Measurements from ENCODE around the gene ZNF888.

The ZNF888 gene

DNA sequence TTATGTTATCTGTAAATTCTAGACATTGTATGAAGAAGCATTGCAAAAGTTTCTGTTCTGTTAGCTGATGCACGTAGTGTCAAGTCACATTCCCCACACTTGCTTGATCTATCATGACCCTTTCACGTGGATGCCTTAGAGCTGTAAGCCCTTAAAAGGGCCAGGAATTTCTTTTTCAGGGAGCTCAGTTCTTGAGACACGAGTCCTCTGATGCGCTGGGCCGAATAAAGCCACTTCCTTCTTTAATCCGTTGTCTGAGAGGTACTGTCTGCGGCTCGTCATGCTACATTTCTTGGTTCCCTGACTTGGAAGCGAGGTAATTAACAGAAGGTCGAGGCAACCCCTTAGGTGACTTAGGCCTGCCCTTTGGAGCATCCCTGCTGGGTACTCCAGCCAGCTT, 33.7 kb upstream of the ZNF888 start:
- no CpG with 5 or more reads among the region's 10 CpGs for WGBS, 2 donors (ENCODE audit: extremely low coverage in 2 of 2, insufficient read length in 2 of 2, insufficient replicate concordance in 1 of 2)
- Histone ChIP-seq H3K4me2 (ENCODE audit: insufficient read depth, low read length, poor library complexity, severe bottlenecking) (no peak overlapping the region), H2BK15ac (ENCODE audit: low read length) (no peak overlapping the region), H3K9ac (ENCODE audit: low read depth, low read length, poor library complexity) (no peak overlapping the region), H3K4ac (ENCODE audit: low read length) (no peak overlapping the region), H2BK120ac (ENCODE audit: low read depth, low read length) (no peak overlapping the region), H3K4me1 (ENCODE audit: control insufficient read depth in 2 of 2, insufficient read depth in 1 of 2, low read depth in 1 of 2, low read length in 2 of 2) (peaks cover 0 to 4% of the 10 kb centered on the region in 2 donors), H4K8ac (ENCODE audit: low read depth, low read length) (no peak overlapping the region), H2AFZ (ENCODE audit: low read length) (no peak overlapping the region), H4K91ac (ENCODE audit: low read depth, low read length, poor library complexity) (no peak overlapping the region), H2BK5ac (ENCODE audit: low read length) (no peak overlapping the region), H3K9me3 (replicated peaks in 1 of 2; ENCODE audit: control insufficient read depth in 2 of 2, insufficient read depth in 1 of 2, low read depth in 1 of 2, low read length in 2 of 2) (peaks cover 19 to 92% of the 10 kb centered on the region in 2 donors), H3K36me3 (replicated peaks in 1 of 2; ENCODE audit: control insufficient read depth in 2 of 2, insufficient read depth in 2 of 2, low read length in 2 of 2) (peaks cover 35 to 87% of the 10 kb centered on the region in 2 donors), H3K79me1 (ENCODE audit: low read depth, low read length) (peaks cover 3% of the 10 kb centered on the region), H2AK5ac (ENCODE audit: low read depth, low read length) (no peak overlapping the region), H3K27ac (replicated peaks; ENCODE audit: low read length) (no peak overlapping the region), H3K23ac (ENCODE audit: low read depth, low read length, poor library complexity) (no peak overlapping the region), H2BK12ac (ENCODE audit: low read length) (no peak overlapping the region), H3K27me3 (ENCODE audit: control insufficient read depth in 3 of 3, insufficient read depth in 3 of 3, low read depth in 1 of 3, low read length in 3 of 3) (no peaks in the 10 kb centered on the region), H3K14ac (ENCODE audit: low read length) (no peak overlapping the region), H3K18ac (ENCODE audit: low read length) (no peak overlapping the region), H3K4me3 (ENCODE audit: low read length in 2 of 2) (no peak overlapping the region)
- DNase-seq (ENCODE audit: low spot score): no peak

DNA sequence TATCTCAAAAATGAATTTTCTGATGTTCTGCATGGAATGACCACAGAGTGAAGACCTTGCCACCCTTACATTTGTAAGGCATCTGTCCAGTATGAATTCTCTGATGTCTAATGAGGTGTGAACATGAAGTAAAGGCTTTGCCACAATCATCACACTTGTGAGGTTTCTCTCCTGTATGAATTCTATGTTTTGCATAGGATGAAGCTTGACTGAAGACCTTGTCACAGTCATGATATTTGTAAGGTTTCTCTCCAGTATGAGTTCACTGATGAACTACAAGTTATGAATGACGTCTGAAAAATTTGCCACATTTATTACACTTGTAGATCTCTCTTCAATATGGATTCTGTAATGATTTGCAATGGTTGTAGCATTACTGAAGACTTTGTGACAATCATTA, 26.2 kb upstream of the ZNF888 start:
- no peak overlapping the region for H3K4ac ChIP-seq (ENCODE audit: low read length)
- no peak overlapping the region for H2BK12ac ChIP-seq (ENCODE audit: low read length)
- H3K4me1 ChIP-seq (ENCODE audit: control insufficient read depth in 2 of 2, insufficient read depth in 1 of 2, low read depth in 1 of 2, low read length in 2 of 2): peaks cover 0 to 3% of the 10 kb centered on the region in 2 donors
- no peak overlapping the region for H3K27ac ChIP-seq (replicated peaks; ENCODE audit: low read length)
- H3K36me3 ChIP-seq (replicated peaks in 1 of 2; ENCODE audit: control insufficient read depth in 2 of 2, insufficient read depth in 2 of 2, low read length in 2 of 2): peaks cover 32 to 62% of the 10 kb centered on the region in 2 donors
- no peak overlapping the region for H2BK120ac ChIP-seq (ENCODE audit: low read depth, low read length)
- H2AFZ ChIP-seq (ENCODE audit: low read length): no peak overlapping the region
- H3K18ac ChIP-seq (ENCODE audit: low read length): no peak overlapping the region
- peaks cover 34 to 75% of the 10 kb centered on the region in 2 donors for H3K9me3 ChIP-seq (replicated peaks in 1 of 2; ENCODE audit: control insufficient read depth in 2 of 2, insufficient read depth in 1 of 2, low read depth in 1 of 2, low read length in 2 of 2)
- no peak overlapping the region for H2BK5ac ChIP-seq (ENCODE audit: low read length)
- no peak overlapping the region for H4K91ac ChIP-seq (ENCODE audit: low read depth, low read length, poor library complexity)
- H3K79me1 ChIP-seq (ENCODE audit: low read depth, low read length): no peaks in the 10 kb centered on the region
- no peak overlapping the region for H2AK5ac ChIP-seq (ENCODE audit: low read depth, low read length)
- no peaks in the 10 kb centered on the region for H3K27me3 ChIP-seq (ENCODE audit: control insufficient read depth in 3 of 3, insufficient read depth in 3 of 3, low read depth in 1 of 3, low read length in 3 of 3)
- no peak overlapping the region for H3K23ac ChIP-seq (ENCODE audit: low read depth, low read length, poor library complexity)
- no peak overlapping the region for H3K9ac ChIP-seq (ENCODE audit: low read depth, low read length, poor library complexity)
- H3K4me2 ChIP-seq (ENCODE audit: insufficient read depth, low read length, poor library complexity, severe bottlenecking): no peak overlapping the region
- H3K4me3 ChIP-seq (ENCODE audit: low read length in 2 of 2): no peak overlapping the region
- no peak for DNase-seq (ENCODE audit: low spot score)
- no peak overlapping the region for H3K14ac ChIP-seq (ENCODE audit: low read length)
- no peak overlapping the region for H2BK15ac ChIP-seq (ENCODE audit: low read length)
- no peak overlapping the region for H4K8ac ChIP-seq (ENCODE audit: low read depth, low read length)
- no CpG with 5 or more reads among the region's 1 CpG for WGBS, 2 donors (ENCODE audit: extremely low coverage in 2 of 2, insufficient read length in 2 of 2, insufficient replicate concordance in 1 of 2)

DNA sequence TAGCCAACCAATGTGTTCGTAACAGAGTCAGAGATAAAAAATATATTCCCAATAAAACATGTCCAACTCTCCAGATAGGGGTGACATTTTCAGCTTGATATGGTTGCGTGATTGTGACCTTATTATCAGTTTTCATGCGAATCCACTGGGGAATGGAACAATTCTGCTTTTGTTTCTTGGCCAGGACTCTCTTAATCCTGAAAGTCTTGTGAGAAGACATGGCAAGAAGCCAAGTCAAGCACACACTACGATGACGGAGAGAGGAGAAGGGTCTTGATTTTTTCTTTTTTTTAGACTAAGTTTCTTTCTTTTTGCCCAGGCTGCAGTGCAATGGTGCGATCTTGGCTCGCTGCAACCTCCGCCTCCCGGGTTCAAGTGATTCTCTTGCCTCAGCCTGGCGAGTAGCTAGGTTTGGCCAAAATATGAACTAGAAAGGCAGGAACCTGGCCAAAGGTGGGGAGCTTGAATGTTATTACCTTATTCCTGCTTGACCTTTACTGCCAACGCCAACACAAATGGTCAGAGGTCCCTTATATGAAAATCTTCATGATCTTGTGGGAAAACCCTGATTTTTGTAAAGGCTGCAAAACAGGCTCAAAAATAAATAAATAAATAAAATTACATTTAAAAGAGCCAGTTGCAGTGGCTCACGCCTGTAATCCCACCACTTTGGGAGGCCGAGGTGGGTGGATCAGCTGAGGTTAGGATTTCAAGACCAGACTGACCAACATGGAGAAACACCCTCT, 25.0 kb upstream of the ZNF888 start:
- H2BK120ac ChIP-seq (ENCODE audit: low read depth, low read length): no peak overlapping the region
- H3K4ac ChIP-seq (ENCODE audit: low read length): no peak overlapping the region
- no peak overlapping the region for H2BK15ac ChIP-seq (ENCODE audit: low read length)
- H2BK5ac ChIP-seq (ENCODE audit: low read length): no peak overlapping the region
- H3K4me2 ChIP-seq (ENCODE audit: insufficient read depth, low read length, poor library complexity, severe bottlenecking): no peak overlapping the region
- H3K9ac ChIP-seq (ENCODE audit: low read depth, low read length, poor library complexity): no peak overlapping the region
- no peak overlapping the region for H2AFZ ChIP-seq (ENCODE audit: low read length)
- H4K91ac ChIP-seq (ENCODE audit: low read depth, low read length, poor library complexity): no peak overlapping the region
- no peak overlapping the region for H3K27ac ChIP-seq (replicated peaks; ENCODE audit: low read length)
- no peak overlapping the region for H2AK5ac ChIP-seq (ENCODE audit: low read depth, low read length)
- no peak for DNase-seq (ENCODE audit: low spot score)
- peaks cover 33 to 66% of the 10 kb centered on the region in 2 donors for H3K9me3 ChIP-seq (replicated peaks in 1 of 2; ENCODE audit: control insufficient read depth in 2 of 2, insufficient read depth in 1 of 2, low read depth in 1 of 2, low read length in 2 of 2)
- no peaks in the 10 kb centered on the region for H3K79me1 ChIP-seq (ENCODE audit: low read depth, low read length)
- no peak overlapping the region for H4K8ac ChIP-seq (ENCODE audit: low read depth, low read length)
- no peaks in the 10 kb centered on the region for H3K27me3 ChIP-seq (ENCODE audit: control insufficient read depth in 3 of 3, insufficient read depth in 3 of 3, low read depth in 1 of 3, low read length in 3 of 3)
- H3K18ac ChIP-seq (ENCODE audit: low read length): no peak overlapping the region
- no peak overlapping the region for H3K14ac ChIP-seq (ENCODE audit: low read length)
- no peak overlapping the region for H3K4me3 ChIP-seq (ENCODE audit: low read length in 2 of 2)
- H2BK12ac ChIP-seq (ENCODE audit: low read length): no peak overlapping the region
- WGBS, 2 donors (ENCODE audit: extremely low coverage in 2 of 2, insufficient read length in 2 of 2, insufficient replicate concordance in 1 of 2): no CpG with 5 or more reads among the region's 13 CpGs
- peaks cover 31 to 52% of the 10 kb centered on the region in 2 donors for H3K36me3 ChIP-seq (replicated peaks in 1 of 2; ENCODE audit: control insufficient read depth in 2 of 2, insufficient read depth in 2 of 2, low read length in 2 of 2)
- H3K4me1 ChIP-seq (ENCODE audit: control insufficient read depth in 2 of 2, insufficient read depth in 1 of 2, low read depth in 1 of 2, low read length in 2 of 2): peaks cover 0 to 3% of the 10 kb centered on the region in 2 donors
- no peak overlapping the region for H3K23ac ChIP-seq (ENCODE audit: low read depth, low read length, poor library complexity)

DNA sequence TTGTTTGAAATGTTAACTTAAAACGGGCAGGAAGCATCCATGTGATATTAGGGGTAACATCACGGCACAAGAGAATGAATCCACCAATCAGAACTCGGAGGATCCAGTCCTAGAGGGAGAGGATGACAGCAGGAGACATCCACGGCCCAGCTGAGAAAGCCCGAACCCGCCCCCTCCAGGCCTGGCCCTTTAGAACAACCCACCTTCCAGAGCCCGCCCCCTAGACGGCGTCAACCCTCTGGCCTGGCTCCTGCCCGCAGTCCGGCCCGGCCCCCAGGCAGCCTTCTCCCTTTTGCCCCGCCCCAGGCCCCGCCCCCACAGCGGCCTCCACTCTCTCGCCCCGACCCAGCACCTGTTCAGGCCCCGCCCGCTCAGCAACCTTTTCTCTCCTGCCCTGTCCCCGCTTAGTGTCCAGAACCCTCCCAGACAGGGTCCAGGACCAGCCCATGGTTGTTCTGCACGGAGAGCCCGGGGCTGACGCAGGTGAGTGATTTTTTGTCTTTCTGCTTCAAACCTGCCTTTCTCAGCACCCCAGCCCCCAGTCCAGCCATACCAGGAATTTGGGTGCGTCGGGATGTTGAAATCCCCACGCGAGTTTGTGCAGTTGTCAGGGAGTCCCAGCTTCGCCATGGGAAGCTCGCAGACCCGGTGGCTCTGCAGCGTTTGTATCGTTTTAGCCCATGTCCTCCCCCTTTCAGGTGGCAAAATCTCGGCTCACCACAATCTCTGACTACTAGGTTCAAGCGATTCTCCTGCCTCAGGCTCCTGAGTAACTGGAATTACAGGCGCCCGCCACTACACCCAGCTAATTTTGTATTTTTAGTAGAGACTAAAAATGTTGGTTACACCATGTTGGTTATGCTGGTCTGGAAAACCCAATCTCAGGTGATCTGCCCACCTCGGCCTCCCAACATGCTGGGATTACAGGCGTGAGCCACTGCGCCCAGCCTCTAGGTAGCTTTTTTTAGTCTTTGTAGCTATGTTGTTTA, 23.4 kb upstream of the ZNF888 start:
- Histone ChIP-seq H3K14ac (ENCODE audit: low read length) (peak overlapping the region; percentile 38), H2BK120ac (ENCODE audit: low read depth, low read length) (no peak overlapping the region), H3K18ac (ENCODE audit: low read length) (no peak overlapping the region), H2BK12ac (ENCODE audit: low read length) (no peak overlapping the region), H3K9me3 (replicated peaks in 1 of 2; ENCODE audit: control insufficient read depth in 2 of 2, insufficient read depth in 1 of 2, low read depth in 1 of 2, low read length in 2 of 2) (peaks cover 25 to 50% of the 10 kb centered on the region in 2 donors), H3K27ac (replicated peaks; ENCODE audit: low read length) (no peak overlapping the region), H3K4me2 (ENCODE audit: insufficient read depth, low read length, poor library complexity, severe bottlenecking) (no peak overlapping the region), H3K27me3 (ENCODE audit: control insufficient read depth in 3 of 3, insufficient read depth in 3 of 3, low read depth in 1 of 3, low read length in 3 of 3) (no peaks in the 10 kb centered on the region), H3K36me3 (replicated peaks in 1 of 2; ENCODE audit: control insufficient read depth in 2 of 2, insufficient read depth in 2 of 2, low read length in 2 of 2) (peaks cover 18 to 36% of the 10 kb centered on the region in 2 donors), H3K4me1 (ENCODE audit: control insufficient read depth in 2 of 2, insufficient read depth in 1 of 2, low read depth in 1 of 2, low read length in 2 of 2) (peaks cover 3% of the 10 kb centered on the region in 2 donors), H3K23ac (ENCODE audit: low read depth, low read length, poor library complexity) (no peak overlapping the region), H2AK5ac (ENCODE audit: low read depth, low read length) (no peak overlapping the region), H2BK5ac (ENCODE audit: low read length) (no peak overlapping the region), H3K79me1 (ENCODE audit: low read depth, low read length) (no peaks in the 10 kb centered on the region), H3K4ac (ENCODE audit: low read length) (no peak overlapping the region), H2AFZ (ENCODE audit: low read length) (no peak overlapping the region), H3K4me3 (ENCODE audit: low read length in 2 of 2) (no peak overlapping the region), H3K9ac (ENCODE audit: low read depth, low read length, poor library complexity) (no peak overlapping the region), H4K91ac (ENCODE audit: low read depth, low read length, poor library complexity) (no peak overlapping the region), H2BK15ac (ENCODE audit: low read length) (no peak overlapping the region), H4K8ac (ENCODE audit: low read depth, low read length) (no peak overlapping the region)
- WGBS, 2 donors (ENCODE audit: extremely low coverage in 2 of 2, insufficient read length in 2 of 2, insufficient replicate concordance in 1 of 2): no CpG with 5 or more reads among the region's 39 CpGs
- DNase-seq (ENCODE audit: low spot score): no peak
